GM19468 (cell line): ENCODE data around the gene TRPM3.
"Not testable (repeated sequence)": the region's sequence is repeated elsewhere in the genome, so short reads cannot be mapped to it uniquely, and the experiment has no call there.

Source experiments
- ATAC-seq: cut with Tn5 transposase; IDR thresholded peaks from one replicate; pipeline ENCODE4 v1.9.1; 2021; ENCODE audit warnings: mild to moderate bottlenecking, moderate library complexity, moderate number of reproducible peaks; ENCODE audit not compliant: unreplicated experiment; ENCODE audit errors: extremely low read depth

The TRPM3 gene

DNA sequence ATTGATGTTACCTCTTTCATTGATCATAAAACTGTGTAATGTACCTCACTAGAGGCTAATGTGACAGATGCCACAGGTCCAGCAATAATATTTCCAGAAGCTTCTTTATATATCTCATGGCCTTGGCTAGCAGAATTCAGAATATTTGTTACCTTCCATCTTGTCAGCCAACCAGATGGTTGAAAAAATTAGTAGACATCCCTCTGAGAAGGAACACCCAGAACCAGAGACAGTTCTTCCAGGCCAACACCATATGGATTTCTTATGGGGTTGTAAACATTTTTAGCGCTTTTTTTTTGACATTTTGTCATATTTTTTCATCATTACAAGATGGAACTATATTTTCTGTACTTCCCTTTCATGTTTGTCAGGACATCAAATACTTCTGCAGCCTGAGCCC, 428.2 kb downstream of the TRPM3 start:
- no peak for ATAC-seq

DNA sequence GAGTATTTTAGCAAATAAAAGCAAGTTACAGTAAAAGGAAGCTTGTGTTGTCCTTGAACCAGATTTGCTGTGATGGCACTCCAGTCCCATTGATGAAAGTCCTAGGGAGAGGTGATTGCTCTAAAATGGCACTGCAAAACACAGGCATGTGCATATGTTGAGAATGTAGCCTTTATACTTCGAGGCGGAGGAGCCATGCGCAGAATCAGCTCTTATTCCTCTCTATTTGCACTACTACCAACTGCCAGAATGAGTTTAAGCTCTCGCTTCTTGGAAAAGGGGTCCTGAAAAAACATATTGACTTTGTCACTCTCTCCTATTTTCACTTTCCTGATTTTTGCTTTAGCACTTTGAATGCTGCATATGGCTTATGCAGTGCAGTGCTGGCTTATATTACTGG, 429.0 kb downstream of the TRPM3 start:
- no peak for ATAC-seq

DNA sequence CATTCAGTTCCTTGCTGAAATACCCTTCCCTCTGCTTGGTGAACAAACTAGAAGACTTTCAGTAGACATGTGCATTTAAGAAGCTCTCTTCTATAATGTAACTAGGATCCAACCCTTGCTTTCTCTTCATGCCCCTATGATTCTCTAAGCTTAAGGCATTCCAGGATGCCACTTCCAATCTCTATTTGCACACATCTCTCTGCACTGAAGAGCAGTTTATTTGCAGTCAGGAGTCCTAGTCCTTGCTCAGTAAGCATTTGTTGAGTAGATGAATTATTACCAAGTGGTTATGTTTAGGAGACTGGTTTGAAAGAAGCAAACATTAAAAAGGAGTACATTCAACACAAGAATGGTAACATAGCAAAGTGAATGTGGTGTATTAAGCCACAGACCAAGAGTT, 432.7 kb downstream of the TRPM3 start:
- ATAC-seq: no peak

DNA sequence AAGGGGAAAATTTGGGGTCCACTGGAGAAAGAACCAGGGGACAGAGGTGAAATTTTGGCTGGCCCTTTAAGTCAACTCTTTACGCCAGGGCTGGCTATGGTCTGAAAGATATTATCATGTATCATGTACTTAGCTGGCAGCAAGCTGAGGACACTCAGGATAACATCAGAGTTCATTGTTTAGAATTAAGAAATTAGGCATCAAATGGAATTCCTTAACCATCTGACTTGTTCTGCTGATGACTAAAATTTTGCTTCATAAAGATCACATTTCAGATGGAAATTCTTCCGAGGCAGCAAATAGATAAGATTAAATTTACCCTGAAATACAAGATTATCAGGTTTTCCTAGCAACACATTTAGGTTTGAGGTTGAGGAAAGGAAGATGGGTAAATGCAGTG, 437.6 kb downstream of the TRPM3 start:
- no peak for ATAC-seq

DNA sequence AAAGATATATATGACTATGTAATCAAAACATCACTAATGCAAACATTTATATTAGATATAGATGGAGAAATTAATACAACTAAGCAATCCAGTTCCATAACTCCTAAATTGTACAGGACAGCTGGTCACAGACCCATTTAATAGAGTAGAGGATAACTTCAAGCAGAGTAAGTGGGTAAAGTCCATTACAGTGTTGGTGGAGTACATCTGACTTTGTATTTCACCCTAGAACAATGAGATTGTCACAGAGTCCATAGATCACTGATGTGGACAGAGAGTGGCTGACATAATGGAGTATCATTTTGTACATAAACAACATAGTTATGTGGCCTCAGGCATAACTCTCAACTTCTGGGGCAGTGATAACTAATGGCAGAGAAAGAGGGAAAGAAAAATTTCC, 439.1 kb downstream of the TRPM3 start:
- no peak for ATAC-seq

DNA sequence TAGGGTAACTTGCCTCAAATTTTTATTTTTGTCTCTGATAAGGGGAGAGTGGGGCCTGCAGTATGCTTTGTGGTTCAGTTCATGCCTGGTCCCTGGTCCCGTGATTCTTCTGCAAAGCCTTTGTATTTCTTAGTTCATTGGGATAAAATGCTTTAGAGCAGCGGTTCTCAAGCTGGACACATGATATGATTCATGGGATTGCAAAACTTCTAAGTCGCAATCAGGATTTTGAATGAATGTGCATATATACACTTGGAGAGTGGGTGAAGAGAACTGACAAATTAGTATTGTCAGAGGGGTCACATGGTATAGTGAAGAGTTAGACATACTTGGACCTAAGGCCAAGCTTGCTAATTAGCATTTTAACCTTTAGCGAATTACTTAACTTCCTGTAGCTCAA, 441.6 kb downstream of the TRPM3 start:
- no peak for ATAC-seq

DNA sequence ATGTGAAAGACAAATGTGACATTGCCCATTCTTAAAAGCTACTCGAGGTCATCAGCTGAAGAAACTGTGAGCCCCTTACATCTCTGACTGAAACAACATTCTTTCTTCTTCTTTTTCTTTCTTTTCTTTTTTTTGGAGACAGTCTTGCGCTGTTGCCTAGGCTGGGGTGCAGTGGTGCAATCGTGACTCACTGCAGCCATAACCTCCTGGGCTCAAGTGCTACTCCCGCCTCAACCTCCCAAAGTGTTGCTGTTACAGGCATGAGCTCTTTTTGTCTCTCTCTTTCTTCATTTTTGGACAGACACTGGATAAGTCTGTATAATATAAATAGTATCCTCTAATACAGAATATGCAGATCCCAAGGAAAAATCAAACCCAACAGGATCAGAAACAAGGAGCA, 443.3 kb downstream of the TRPM3 start:
- ATAC-seq: no peak

DNA sequence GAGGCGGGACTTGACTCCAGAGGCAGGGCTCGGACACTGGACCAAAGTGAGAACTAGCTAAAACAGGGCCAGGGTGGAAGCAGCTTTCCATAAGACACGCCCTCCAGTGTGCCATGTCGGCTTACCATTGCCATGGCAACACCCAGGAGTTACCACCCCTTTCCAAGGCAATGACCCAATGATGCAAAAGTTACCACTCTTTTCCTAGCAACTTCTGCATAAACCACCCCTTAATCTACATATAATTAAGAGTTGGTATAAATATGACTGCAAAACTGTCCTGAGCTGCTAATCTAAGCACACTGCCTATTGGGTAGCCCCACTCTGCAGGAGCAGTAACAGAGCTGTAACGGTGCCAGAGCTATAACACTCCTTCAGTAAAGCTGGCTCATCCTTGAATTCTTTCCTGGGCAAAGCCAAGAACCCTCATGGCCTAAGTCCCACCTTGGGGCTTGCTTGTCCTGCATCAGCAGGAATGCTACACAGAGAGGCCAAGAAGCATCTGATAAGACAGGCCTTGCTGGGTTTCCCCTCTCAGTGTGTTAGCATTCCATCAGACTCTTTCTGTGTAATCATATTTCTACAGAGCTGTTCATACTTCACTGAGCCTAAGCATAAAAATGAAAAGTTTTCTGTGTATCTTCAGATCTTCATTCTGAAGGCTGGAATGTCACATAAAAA, 444.2 kb downstream of the TRPM3 start:
- ATAC-seq: no peak

DNA sequence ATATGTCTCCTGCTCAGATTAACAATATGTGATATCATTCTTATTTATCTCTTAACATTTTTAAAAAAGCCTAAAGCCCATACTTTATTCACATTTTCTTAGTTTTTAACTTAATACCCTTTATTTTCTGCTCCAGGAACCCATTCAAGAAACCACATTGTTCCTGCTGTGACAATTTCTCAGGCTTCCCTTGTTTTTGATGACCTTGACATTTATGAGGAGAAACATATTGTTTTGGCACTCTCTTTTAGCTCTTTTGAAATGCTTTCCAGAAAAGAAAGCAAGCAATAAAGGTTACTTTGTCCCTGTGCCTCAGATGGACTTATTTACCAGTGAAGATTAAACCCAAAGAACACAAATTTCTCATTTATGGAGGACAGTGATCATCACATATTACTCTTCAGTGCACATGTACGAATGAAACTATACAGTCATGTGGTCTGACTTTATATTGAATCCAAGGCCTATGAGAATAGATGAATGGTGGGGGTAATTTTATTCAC, 445.5 kb downstream of the TRPM3 start:
- no peak for ATAC-seq

DNA sequence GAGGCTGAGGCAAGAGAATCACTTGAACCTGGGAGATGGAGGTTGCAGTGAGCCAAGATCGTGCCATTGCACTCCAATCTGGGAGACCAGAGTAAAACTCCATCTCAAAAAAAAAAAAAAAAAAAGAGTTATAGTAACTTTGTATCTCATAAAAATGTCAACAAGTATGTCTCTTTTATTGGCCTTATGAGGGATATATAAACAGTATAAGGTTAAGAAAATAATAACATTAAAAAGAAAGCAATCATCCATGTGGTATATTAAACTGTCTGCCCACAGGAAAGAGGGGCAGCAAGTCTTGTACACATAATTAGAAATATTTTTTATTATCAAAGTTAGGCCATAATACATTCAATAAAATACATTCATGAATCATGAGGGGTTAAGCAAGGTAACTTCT, 447.6 kb downstream of the TRPM3 start:
- ATAC-seq: no peak

DNA sequence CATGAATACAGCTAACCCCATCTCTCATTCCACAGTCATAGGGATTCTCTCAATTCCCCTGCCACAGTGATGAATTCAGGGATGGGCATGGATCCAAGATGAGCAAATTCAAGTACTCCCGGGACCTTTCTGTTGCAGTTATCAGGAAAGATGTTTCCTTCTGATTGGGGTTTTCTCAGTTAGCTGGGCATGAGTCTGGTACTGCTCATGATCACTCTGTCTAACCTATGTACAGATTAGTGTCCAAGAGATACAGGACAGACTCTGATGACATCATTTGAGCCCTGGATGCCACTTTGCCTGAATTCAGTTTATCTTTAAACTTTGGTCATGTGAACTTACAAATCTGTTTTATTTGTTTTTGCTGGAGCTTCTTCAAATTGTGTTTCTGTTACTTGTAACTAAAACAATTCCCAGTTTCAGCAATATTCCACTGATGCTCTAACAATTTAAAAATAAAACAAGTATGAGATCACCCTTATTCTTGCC, 449.2 kb downstream of the TRPM3 start:
- ATAC-seq: no peak

DNA sequence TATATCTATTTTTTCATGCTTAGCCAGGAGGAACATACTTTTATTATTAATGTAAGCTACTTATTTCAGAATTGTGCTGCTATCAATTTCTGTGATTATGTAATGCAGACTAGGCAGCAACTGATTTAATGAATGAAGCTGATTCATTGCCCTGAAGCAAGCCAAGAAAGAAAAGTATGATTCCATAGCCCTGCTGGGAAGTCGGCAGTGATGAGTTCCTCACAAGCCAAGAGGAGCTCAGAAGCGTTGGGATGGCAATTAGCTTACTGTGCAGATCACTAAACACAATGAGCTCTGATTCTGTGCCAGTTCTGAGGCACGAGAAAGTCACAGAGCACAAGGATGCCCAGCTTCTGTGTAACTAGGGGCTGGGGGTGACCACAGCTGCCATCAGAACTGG, 452.7 kb downstream of the TRPM3 start:
- ATAC-seq: no peak

DNA sequence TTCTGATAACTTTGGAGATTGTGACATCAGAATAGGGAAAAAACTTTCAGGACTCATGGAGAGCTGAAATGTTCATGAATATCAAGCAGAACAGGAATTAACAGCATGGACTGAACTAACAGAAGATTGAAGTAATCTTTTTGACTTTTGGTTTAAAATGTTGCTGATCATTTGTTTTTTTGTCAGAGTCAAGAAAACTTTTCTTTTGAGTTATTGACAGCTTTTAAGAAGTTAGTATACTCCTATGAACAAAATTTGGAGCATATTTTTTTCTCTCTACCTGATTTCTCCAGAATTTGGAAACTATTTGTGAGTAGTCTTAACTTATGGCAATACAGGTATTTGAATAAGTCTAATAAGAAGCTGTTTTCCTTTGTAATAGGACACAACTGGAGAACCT, 462.7 kb downstream of the TRPM3 start:
- ATAC-seq: no peak

DNA sequence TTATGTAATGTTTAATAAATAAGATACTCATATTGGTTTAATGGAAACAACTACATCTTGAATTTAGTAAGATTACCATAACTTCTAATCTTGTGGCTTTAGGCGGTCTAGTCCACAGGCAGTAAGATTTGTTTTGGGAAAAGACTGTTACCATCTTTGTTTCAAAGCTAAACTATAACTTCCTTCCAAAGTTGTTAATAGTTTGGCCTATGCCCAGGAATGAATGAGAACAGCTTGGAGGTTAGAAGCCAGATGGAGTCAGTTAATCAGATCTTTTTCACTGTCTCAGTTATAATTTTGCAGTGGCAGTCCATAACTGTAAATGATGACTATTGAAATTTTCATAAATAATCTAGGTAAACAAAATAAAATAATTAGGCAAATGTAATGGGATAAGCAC, 465.1 kb downstream of the TRPM3 start:
- ATAC-seq: no peak

DNA sequence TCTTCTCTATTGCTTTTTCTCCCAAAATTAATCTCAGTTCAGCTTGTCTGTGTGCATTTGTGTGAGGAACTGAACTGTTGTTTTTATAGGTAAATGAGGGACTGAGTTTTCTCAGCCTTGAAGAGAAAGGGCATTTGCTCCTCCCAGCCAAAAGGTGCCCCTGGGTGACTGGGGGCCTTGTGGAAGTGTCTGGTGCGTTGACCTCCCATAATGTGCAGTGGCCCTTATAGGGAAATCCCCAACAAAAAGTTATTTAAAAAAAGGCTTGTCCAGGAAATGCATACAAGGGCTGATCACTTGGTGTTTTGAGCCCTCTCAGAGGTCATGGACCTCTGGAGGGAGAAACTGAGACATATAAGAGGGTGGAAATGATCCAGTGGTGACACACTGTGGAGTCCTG, 467.3 kb downstream of the TRPM3 start:
- ATAC-seq: no peak

DNA sequence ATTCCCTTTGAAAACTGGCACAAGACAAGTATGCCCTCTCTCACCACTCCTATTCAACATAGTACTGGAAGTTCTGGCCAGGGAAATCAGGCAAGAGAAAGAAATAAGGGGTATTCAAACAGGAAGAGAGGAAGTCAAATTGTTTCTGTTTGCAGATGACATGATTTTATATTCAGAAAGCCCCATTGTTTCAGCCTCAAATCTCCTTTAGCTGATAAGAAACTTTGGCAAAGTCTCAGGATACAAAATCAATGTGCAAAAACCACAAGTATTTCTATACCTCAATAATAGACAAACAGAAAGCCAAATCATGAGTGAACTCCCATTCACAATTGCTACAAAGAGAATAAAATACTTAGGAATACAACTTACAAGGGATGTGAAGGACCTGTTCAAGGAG, 476.8 kb downstream of the TRPM3 start:
- not testable (repeated sequence) for ATAC-seq

DNA sequence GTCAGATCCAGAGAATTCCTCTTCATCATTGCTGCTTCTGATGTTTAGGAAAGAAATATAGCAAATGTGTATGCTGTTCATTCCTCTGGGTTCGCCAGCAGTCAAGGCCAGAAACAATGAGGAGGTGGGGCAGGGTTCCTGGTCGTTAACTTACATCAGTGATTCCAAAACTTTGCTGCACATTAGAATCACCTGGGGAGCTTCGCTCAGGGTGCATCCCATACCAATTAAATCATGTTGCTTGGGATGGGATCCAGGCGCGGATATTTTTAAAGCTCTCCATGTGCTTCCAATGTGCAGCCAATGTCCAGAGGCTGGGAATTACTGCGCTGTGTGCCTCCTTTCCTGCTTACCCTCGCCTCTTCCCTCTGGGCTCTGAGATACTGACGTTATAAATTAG, 479.1 kb downstream of the TRPM3 start:
- no peak for ATAC-seq

DNA sequence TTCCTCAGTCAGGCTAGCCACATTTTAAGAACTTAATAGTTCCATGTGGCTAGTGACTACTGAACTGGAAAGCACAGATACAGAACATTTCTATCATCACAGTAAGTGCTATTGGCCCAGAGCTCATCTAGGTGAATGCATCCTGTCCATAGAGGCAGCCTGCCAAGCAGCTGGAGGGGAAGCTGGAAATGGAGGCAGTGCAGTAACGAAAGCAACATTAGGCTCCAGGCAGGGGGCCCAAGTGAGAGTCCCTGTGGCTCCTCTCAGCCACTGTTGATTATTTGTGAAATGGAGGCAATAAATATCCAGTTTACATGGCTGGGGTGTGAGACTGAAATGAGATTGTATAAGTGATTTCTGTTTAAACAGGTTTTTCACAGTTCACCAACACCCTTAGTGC, 479.8 kb downstream of the TRPM3 start:
- ATAC-seq: no peak

DNA sequence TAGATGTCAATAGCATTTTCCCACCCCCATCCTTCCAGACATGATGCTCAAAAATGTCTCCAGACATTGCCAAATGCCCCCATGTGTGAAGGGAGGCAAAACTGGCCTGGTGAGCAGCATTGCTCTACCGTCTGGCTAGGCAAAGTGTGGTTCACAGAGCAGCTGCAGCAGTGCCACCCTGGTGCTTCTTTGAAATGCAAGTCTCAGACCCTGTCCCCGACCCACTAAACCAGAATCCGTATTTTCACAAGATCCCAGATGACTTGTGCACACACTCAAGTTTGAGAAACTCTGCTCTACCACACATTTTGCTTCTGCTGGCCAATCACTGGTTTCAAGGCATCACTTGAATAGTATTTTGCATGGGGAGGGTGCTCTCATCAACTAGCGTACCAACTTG, 480.4 kb downstream of the TRPM3 start:
- ATAC-seq: no peak

DNA sequence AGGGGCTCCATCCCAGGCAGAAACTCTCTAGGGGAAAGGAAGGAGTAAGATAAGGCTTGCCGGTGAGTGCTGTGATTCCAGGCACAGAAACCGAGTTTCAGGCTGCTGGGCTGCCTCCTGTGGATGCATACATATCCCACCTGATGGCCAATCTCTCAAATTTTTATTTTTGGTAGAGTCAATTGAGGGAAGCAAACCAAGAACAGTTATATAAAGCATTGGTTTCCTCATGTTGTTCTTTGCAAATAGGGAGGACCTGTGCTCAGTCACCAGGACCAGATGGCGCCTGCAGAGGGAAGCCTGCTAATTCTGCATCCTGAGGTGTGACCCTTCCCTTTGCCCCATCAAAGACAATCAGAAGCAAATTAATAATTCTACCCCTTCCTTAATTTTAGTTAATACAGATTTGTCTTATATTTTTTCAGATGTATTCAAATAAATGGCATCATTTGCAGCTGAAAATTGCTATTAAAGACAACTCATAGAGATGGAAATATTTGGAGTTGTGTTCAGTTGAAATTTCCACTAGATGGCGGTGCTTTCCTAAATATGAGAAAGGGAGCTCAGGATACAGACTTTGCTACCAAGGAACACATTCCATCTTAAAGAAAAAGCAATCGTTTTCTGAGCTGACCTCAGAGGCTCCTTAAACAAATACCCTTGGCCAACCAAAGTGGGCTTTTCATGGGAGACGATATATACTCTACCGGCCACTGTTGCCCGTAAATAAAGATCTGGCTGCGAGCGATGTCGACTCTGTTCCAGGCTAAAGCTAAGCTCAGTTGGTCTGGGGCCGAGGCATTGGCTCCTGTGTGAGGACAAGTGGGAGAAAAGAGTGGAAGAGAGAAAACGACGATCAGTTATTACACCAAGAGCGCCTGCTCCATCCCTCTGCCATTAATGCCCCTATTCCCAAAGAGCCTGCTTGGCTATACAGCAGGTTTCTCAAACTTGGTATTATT, 481.3 kb downstream of the TRPM3 start:
- ATAC-seq: no peak

DNA sequence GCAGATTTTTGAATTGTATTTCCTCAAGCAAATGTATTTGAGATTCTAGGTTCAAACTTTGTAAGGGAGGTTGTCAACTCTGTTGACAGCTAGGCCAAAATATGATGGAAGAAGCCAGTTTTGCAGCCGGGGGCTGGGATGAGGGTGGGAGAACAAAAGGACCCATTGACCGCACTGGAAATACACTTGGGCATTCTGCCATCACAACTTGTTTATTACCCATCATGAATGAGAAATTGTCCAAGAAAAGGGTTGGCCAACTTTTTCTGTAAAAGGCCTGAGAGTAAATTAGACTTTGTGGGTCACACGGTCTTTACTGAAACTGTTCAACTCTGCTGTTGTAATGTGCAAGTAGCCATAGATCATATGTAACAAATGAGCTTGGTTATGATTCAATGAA, 485.6 kb downstream of the TRPM3 start:
- ATAC-seq: no peak
